HEK293T (cell line): ENCODE data around the gene GOLGA7B.

ENCODE experiments used
- CTCF ChIA-PET: fragments of 350-600 bp; formaldehyde crosslinking; extraction: SDS; loops from one replicate; lab custom pipeline; 2021; ENCODE audit warnings: antibody characterized with exemption, inconsistent platforms; lab: Yijun Ruan, JAX
- POLR2A ChIA-PET: fragments of 350-600 bp; formaldehyde crosslinking; extraction: SDS; loops from one replicate; lab custom pipeline; 2020; ENCODE audit warnings: antibody characterized with exemption, inconsistent platforms; lab: Yijun Ruan, JAX
- DNase-seq: peaks from one replicate; pipeline ENCODE4 v3.0.0; 2012; ENCODE audit warnings: mixed read lengths; ENCODE audit errors: extremely low spot score
- ARNT ChIP-seq: fragments of 450-650 bp; IDR thresholded peaks from 2 replicates; pipeline ENCODE4 v1.6.1; 2017; ENCODE audit warnings: mild to moderate bottlenecking
- BHLHE40 ChIP-seq: fragments of 450-650 bp; IDR thresholded peaks from 2 replicates; pipeline ENCODE4 v1.6.1; 2016; ENCODE audit warnings: mild to moderate bottlenecking, moderate library complexity, borderline replicate concordance
- CTBP1 ChIP-seq: fragments of 450-650 bp; IDR thresholded peaks from 2 replicates; pipeline ENCODE4 v1.6.1; 2016; ENCODE audit warnings: borderline replicate concordance
- ELF4 ChIP-seq: fragments of 450-650 bp; IDR thresholded peaks from 2 replicates; pipeline ENCODE4 v1.6.1; 2017; ENCODE audit warnings: antibody characterized with exemption
- FOXA1 ChIP-seq: fragments of 450-650 bp; IDR thresholded peaks from 2 replicates; pipeline ENCODE4 v1.6.1; 2016; ENCODE audit warnings: mild to moderate bottlenecking
- FOXK2 ChIP-seq: fragments of 450-650 bp; IDR thresholded peaks from 2 replicates; pipeline ENCODE4 v1.6.1; 2016; ENCODE audit warnings: mild to moderate bottlenecking
- FOXM1 ChIP-seq: fragments of 450-650 bp; IDR thresholded peaks from 2 replicates; pipeline ENCODE4 v1.6.1; 2017; ENCODE audit warnings: mild to moderate bottlenecking, borderline replicate concordance
- HDGF ChIP-seq: fragments of 450-650 bp; IDR thresholded peaks from 2 replicates; pipeline ENCODE4 v1.6.1; 2017; ENCODE audit warnings: antibody characterized with exemption, borderline replicate concordance
- L3MBTL2 ChIP-seq: fragments of 450-650 bp; conservative IDR thresholded peaks from 2 replicates; pipeline ENCODE4 v1.6.1; 2016; ENCODE audit warnings: mild to moderate bottlenecking
- LEF1 ChIP-seq: fragments of 450-650 bp; IDR thresholded peaks from 2 replicates; pipeline ENCODE4 v1.6.1; 2017; ENCODE audit warnings: mild to moderate bottlenecking, borderline replicate concordance
- NFRKB ChIP-seq: fragments of 450-650 bp; IDR thresholded peaks from 2 replicates; pipeline ENCODE4 v1.6.1; 2016; ENCODE audit warnings: mild to moderate bottlenecking, moderate library complexity
- PKNOX1 ChIP-seq: fragments of 450-650 bp; IDR thresholded peaks from 2 replicates; pipeline ENCODE4 v1.6.1; 2016
- SP1 ChIP-seq: fragments of 450-650 bp; IDR thresholded peaks from 2 replicates; pipeline ENCODE4 v1.6.1; 2017
- SUZ12 ChIP-seq: fragments of 450-650 bp; IDR thresholded peaks from 2 replicates; pipeline ENCODE4 v1.6.1; 2016; ENCODE audit warnings: mild to moderate bottlenecking
- TARDBP ChIP-seq: fragments of 450-650 bp; IDR thresholded peaks from 2 replicates; pipeline ENCODE4 v1.6.1; 2016
- ZNF384 ChIP-seq: fragments of 450-650 bp; IDR thresholded peaks from 2 replicates; pipeline ENCODE4 v1.6.1; 2016

The GOLGA7B gene

DNA sequence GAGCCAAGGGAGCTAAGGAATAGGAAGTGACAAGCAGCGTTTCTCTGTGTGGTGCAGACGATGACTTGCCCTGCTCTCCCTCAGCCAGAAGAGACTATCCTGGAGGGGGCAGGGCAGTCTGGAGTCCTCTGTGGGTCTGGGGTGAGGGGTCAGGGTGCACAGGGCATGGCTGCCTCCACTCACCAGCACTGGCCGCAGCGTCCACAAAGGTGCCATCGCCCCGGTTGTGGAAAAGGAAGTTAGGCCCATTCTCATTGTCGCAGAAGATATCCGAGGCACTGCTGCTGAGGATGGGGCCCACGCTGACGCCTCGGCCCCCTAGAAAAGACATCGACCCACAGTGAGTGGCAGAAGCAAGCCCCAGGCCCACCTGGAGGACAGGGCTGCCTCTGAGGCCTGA, 58.2 kb downstream of the GOLGA7B start:
- CTCF ChIA-PET: no interaction called here
- POLR2A ChIA-PET: no interaction called here
- DNase-seq: no peak
- no peak for TF ChIP-seq TARDBP
- no peak for TF ChIP-seq SP1
- no peak for TF ChIP-seq ARNT
- TF ChIP-seq LEF1: no peak
- TF ChIP-seq SUZ12: no peak
- no peak for TF ChIP-seq ELF4
- no peak for TF ChIP-seq BHLHE40
- no peak for TF ChIP-seq FOXA1
- TF ChIP-seq FOXM1: no peak
- no peak for TF ChIP-seq PKNOX1

DNA sequence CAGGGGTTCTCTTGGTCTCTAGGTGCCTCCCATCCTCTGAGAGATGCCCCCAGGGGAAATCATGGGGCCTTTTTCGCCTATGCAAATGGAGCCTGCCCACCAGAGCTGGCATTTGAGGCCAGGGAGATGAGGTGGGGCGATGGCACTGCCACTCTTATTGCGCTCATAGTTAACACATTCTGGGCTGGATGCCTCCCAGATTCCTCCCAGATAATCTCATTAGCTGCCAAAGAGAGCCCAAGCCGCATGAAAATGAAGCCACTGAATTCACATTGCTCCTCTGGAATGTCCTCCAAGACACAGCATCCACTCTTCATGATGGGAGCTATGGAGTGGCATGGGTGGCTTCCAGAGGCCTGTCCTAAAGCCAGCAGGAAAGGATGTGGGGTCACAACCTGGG, 61.0 kb downstream of the GOLGA7B start:
- POLR2A ChIA-PET: no interaction called here
- CTCF ChIA-PET: interaction anchor here (0.7 to 2.6 kb wide), 3 partner anchors 125 to 135 kb away, joined by 3 to 17 read pairs (median 4); no protein-coding TSS in a partner anchor

GRCh38 chr10:97911217-97911616, 61.6 kb downstream of the GOLGA7B start:
- POLR2A ChIA-PET: no interaction called here
- CTCF ChIA-PET: interaction anchor here (0.7 to 2.6 kb wide), 3 partner anchors 117 to 135 kb away, joined by 3 to 17 read pairs (median 4); no protein-coding TSS in a partner anchor
- no peak for TF ChIP-seq SP1
- no peak for TF ChIP-seq TARDBP
- TF ChIP-seq ELF4: no peak
- DNase-seq: no peak

More for the DNA sequence above, 61.0 kb downstream of the GOLGA7B start:
- no peak for DNase-seq
- TF ChIP-seq SUZ12 (no peak), NFRKB (no peak), CTBP1 (no peak), FOXK2 (no peak), LEF1 (no peak), FOXM1 (no peak), PKNOX1 (no peak), FOXA1 (no peak), ZNF384 (no peak), TARDBP (no peak), ARNT (no peak), HDGF (no peak), L3MBTL2 (no peak)

- TF ChIP-seq FOXK2: no peak
- no peak for TF ChIP-seq ZNF384
- no peak for TF ChIP-seq NFRKB
- no peak for TF ChIP-seq L3MBTL2
- no peak for TF ChIP-seq ELF4
- TF ChIP-seq HDGF: no peak
- no peak for TF ChIP-seq PKNOX1
- no peak for TF ChIP-seq BHLHE40
- no peak for TF ChIP-seq CTBP1
- no peak for TF ChIP-seq FOXM1
- TF ChIP-seq ARNT: no peak
- TF ChIP-seq SUZ12: no peak
- no peak for TF ChIP-seq SP1
- TF ChIP-seq FOXA1: no peak
- TF ChIP-seq LEF1: no peak
- no peak for TF ChIP-seq TARDBP
- DNase-seq: no peak
- CTCF ChIA-PET: interaction anchor here (2.7 kb wide), 1 partner anchor 129 kb away, joined by 45 read pairs; no protein-coding TSS in a partner anchor
- POLR2A ChIA-PET: no interaction called here
Measured at GRCh38 chr10:97913193-97913592, 63.5 kb downstream of the GOLGA7B start.

- TF ChIP-seq LEF1: no peak
- TF ChIP-seq SUZ12: no peak
- no peak for TF ChIP-seq CTBP1
- TF ChIP-seq SP1: no peak
- TF ChIP-seq ZNF384: no peak
- no peak for TF ChIP-seq BHLHE40
- TF ChIP-seq HDGF: no peak
- no peak for TF ChIP-seq FOXK2
- no peak for TF ChIP-seq FOXA1
- no peak for TF ChIP-seq NFRKB
- TF ChIP-seq FOXM1: no peak
- no peak for TF ChIP-seq PKNOX1
- TF ChIP-seq ELF4: no peak
- no peak for TF ChIP-seq TARDBP
- no peak for TF ChIP-seq ARNT
- no peak for TF ChIP-seq L3MBTL2
- ChIA-PET POLR2A (no interaction called here), CTCF (interaction anchor here (2.4 to 2.7 kb wide), 2 partner anchors 114 to 128 kb away, joined by 11 to 45 read pairs; no protein-coding TSS in a partner anchor)
- DNase-seq: no peak
Measured at GRCh38 chr10:97913614-97914013, 64.0 kb downstream of the GOLGA7B start.
